ENCODE data around the gene GRPR. TPM values are rescaled to one million over a fixed set of nuclear protein-coding genes. Genes with fewer than 3 reads are reported as not detected.
"Not testable (repeated sequence)": the region's sequence is repeated elsewhere in the genome, so short reads cannot be mapped to it uniquely, and the experiment has no call there.

Gene GRPR
- total and polyA plus RNA-seq, 4 donors = 0.08 TPM; not detected in 3

DNA sequence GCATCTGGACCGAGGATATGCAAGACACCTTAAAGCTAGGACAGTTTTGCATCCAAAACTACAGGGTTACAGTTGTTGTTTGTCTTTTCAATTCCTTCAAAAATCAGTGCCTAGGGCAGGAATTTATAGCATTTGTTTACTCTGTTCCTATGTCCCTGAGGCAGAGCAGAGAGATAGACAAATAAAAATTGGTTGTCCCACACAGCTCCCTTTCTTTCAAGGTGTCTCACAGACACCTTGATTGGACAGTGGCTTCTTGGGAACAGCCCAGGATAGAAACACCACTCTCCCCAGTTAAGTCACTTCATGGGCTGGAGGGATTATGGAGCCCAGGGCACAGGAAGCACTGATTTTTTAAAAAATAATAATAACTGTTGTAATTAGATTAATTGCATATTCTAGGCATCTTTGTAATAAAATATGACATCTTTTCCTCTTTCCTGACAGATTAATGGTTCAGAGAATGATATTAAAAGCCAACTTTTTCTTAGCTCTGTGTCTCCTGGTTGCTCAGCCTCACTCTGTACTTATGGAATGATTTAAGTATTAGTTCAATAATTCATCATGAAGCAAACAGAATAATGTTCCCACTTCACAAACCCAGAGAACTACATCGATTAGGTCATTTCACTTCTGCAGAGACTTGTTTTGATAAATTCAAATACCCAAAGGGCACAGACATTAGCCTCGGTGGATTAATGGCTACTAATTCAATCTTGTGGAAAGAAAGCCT, 52.1 kb downstream of the GRPR start:
- Histone ChIP-seq H3K4me1 (ENCODE audit: control insufficient read depth in 4 of 4, insufficient read depth in 4 of 4, low read length in 3 of 4) (no peaks in the 10 kb centered on the region), H3K9me3 (ENCODE audit: control insufficient read depth in 4 of 4, low read length in 3 of 4) (no peaks in the 10 kb centered on the region), H3K36me3 (ENCODE audit: control insufficient read depth in 4 of 4, insufficient read depth in 3 of 4, low read depth in 1 of 4, low read length in 3 of 4) (no peaks in the 10 kb centered on the region), H3K27me3 (ENCODE audit: control insufficient read depth in 4 of 4, insufficient read depth in 4 of 4, low read length in 3 of 4) (no peaks in the 10 kb centered on the region), H3K4me3 (ENCODE audit: low read depth in 1 of 3, low read length in 3 of 3) (no peak overlapping the region), H3K9ac (ENCODE audit: low read depth in 1 of 2, low read length in 2 of 2) (no peak overlapping the region), H3K27ac (ENCODE audit: low read depth in 1 of 2, low read length in 2 of 2) (no peak overlapping the region)
- 55% methylated on average over 3 of the region's 3 CpGs for WGBS
- TF ChIP-seq GABPA (IDR thresholded peaks at IDR 0.05 in 1 of 2, conservative IDR thresholded peaks at IDR 0.05 in 1 of 2) = no peak
- no peak for TF ChIP-seq YY1 (IDR thresholded peaks at IDR 0.05)
- TF ChIP-seq HNF4A (conservative IDR thresholded peaks at IDR 0.05) = no peak
- TF ChIP-seq, protein P1, sequence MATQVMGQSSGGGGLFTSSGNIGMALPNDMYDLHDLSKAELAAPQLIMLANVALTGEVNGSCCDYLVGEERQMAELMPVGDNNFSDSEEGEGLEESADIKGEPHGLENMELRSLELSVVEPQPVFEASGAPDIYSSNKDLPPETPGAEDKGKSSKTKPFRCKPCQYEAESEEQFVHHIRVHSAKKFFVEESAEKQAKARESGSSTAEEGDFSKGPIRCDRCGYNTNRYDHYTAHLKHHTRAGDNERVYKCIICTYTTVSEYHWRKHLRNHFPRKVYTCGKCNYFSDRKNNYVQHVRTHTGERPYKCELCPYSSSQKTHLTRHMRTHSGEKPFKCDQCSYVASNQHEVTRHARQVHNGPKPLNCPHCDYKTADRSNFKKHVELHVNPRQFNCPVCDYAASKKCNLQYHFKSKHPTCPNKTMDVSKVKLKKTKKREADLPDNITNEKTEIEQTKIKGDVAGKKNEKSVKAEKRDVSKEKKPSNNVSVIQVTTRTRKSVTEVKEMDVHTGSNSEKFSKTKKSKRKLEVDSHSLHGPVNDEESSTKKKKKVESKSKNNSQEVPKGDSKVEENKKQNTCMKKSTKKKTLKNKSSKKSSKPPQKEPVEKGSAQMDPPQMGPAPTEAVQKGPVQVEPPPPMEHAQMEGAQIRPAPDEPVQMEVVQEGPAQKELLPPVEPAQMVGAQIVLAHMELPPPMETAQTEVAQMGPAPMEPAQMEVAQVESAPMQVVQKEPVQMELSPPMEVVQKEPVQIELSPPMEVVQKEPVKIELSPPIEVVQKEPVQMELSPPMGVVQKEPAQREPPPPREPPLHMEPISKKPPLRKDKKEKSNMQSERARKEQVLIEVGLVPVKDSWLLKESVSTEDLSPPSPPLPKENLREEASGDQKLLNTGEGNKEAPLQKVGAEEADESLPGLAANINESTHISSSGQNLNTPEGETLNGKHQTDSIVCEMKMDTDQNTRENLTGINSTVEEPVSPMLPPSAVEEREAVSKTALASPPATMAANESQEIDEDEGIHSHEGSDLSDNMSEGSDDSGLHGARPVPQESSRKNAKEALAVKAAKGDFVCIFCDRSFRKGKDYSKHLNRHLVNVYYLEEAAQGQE (IDR thresholded peaks at IDR 0.05) = no peak
- TF ChIP-seq RAD21 (IDR thresholded peaks at IDR 0.05) = no peak
- TF ChIP-seq, protein P2, sequence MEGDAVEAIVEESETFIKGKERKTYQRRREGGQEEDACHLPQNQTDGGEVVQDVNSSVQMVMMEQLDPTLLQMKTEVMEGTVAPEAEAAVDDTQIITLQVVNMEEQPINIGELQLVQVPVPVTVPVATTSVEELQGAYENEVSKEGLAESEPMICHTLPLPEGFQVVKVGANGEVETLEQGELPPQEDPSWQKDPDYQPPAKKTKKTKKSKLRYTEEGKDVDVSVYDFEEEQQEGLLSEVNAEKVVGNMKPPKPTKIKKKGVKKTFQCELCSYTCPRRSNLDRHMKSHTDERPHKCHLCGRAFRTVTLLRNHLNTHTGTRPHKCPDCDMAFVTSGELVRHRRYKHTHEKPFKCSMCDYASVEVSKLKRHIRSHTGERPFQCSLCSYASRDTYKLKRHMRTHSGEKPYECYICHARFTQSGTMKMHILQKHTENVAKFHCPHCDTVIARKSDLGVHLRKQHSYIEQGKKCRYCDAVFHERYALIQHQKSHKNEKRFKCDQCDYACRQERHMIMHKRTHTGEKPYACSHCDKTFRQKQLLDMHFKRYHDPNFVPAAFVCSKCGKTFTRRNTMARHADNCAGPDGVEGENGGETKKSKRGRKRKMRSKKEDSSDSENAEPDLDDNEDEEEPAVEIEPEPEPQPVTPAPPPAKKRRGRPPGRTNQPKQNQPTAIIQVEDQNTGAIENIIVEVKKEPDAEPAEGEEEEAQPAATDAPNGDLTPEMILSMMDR (IDR thresholded peaks at IDR 0.05; ENCODE audit: low read depth, low read length, missing input control) = no peak
- no peak for TF ChIP-seq SP1 (IDR thresholded peaks at IDR 0.05)
- TF ChIP-seq, protein P3, sequence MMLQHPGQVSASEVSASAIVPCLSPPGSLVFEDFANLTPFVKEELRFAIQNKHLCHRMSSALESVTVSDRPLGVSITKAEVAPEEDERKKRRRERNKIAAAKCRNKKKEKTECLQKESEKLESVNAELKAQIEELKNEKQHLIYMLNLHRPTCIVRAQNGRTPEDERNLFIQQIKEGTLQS (IDR thresholded peaks at IDR 0.05) = no peak
- TF ChIP-seq RXRA (IDR thresholded peaks at IDR 0.05) = no peak
- TF ChIP-seq, protein P4, sequence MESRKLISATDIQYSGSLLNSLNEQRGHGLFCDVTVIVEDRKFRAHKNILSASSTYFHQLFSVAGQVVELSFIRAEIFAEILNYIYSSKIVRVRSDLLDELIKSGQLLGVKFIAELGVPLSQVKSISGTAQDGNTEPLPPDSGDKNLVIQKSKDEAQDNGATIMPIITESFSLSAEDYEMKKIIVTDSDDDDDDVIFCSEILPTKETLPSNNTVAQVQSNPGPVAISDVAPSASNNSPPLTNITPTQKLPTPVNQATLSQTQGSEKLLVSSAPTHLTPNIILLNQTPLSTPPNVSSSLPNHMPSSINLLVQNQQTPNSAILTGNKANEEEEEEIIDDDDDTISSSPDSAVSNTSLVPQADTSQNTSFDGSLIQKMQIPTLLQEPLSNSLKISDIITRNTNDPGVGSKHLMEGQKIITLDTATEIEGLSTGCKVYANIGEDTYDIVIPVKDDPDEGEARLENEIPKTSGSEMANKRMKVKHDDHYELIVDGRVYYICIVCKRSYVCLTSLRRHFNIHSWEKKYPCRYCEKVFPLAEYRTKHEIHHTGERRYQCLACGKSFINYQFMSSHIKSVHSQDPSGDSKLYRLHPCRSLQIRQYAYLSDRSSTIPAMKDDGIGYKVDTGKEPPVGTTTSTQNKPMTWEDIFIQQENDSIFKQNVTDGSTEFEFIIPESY (IDR thresholded peaks at IDR 0.05) = no peak
- no peak for TF ChIP-seq HNF4G (IDR thresholded peaks at IDR 0.05)
- no peak for DNase-seq (ENCODE audit: low spot score)

DNA sequence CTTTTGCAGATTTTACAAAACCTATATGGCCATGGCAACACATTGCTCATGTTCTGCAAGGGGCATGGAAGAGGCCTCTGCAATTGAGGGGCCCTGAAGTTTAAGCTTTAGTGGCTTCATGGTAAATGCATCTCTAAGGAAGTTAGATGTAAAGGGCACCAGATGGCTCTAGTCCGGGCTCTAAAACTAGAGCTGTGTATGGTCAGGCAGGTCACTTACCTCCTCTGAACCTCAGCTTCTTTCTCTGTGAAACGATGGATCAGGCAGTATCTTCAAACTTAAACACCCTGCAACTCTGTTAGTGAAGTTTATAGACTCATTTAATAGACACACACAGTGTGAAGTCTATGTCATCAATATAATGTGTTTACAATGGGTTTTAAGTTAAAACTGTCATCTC, 53.9 kb downstream of the GRPR start:
- H3K4me3 ChIP-seq (ENCODE audit: low read depth in 1 of 3, low read length in 3 of 3) = no peak overlapping the region
- H3K27me3 ChIP-seq (ENCODE audit: control insufficient read depth in 4 of 4, insufficient read depth in 4 of 4, low read length in 3 of 4) = no peaks in the 10 kb centered on the region
- DNase-seq (ENCODE audit: low spot score) = no peak
- WGBS = 54% methylated on average over 2 of the region's 2 CpGs
- H3K36me3 ChIP-seq (ENCODE audit: control insufficient read depth in 4 of 4, insufficient read depth in 3 of 4, low read depth in 1 of 4, low read length in 3 of 4) = no peaks in the 10 kb centered on the region
- H3K9me3 ChIP-seq (ENCODE audit: control insufficient read depth in 4 of 4, low read length in 3 of 4) = no peaks in the 10 kb centered on the region
- TF ChIP-seq, protein P3 (IDR thresholded peaks at IDR 0.05) = no peak
- TF ChIP-seq SP1 (IDR thresholded peaks at IDR 0.05) = no peak
- no peak for TF ChIP-seq RXRA (IDR thresholded peaks at IDR 0.05)
- TF ChIP-seq, protein P2 (IDR thresholded peaks at IDR 0.05; ENCODE audit: low read depth, low read length, missing input control) = no peak
- TF ChIP-seq RAD21 (IDR thresholded peaks at IDR 0.05) = no peak
- TF ChIP-seq HNF4G (IDR thresholded peaks at IDR 0.05) = no peak
- TF ChIP-seq TAF1 (conservative IDR thresholded peaks at IDR 0.05) = no peak
- TF ChIP-seq FOXA1 (IDR thresholded peaks at IDR 0.05) = no peak
- no peak for TF ChIP-seq GABPA (IDR thresholded peaks at IDR 0.05 in 1 of 2, conservative IDR thresholded peaks at IDR 0.05 in 1 of 2)
- TF ChIP-seq YY1 (IDR thresholded peaks at IDR 0.05) = no peak
- H3K27ac ChIP-seq (ENCODE audit: low read depth in 1 of 2, low read length in 2 of 2) = no peak overlapping the region
- H3K9ac ChIP-seq (ENCODE audit: low read depth in 1 of 2, low read length in 2 of 2) = no peak overlapping the region
- H3K4me1 ChIP-seq (ENCODE audit: control insufficient read depth in 4 of 4, insufficient read depth in 4 of 4, low read length in 3 of 4) = no peaks in the 10 kb centered on the region

DNA sequence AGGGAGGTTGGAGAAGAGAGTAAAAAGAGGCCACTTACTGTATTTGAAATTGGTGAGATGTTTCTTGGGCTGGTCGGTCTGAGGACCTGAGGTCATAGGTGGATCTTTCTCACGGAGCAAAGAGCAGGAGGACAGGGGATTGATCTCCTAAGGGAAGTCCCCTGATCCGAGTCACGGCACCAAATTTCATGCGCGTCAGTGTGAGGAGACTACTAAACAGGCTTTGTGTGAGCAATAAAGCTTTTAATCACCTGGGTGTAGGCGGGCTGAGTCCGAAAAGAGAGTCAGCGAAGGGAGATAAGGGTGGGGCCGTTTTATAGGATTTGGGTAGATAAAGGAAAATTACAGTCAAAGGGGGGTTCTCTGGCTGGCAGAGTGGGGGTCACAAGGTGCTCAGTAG, 60.5 kb downstream of the GRPR start:
- not testable (repeated sequence) for H3K27ac ChIP-seq (ENCODE audit: low read depth in 1 of 2, low read length in 2 of 2); H3K4me1 ChIP-seq (ENCODE audit: control insufficient read depth in 4 of 4, insufficient read depth in 4 of 4, low read length in 3 of 4); H3K36me3 ChIP-seq (ENCODE audit: control insufficient read depth in 4 of 4, insufficient read depth in 3 of 4, low read depth in 1 of 4, low read length in 3 of 4); H3K9me3 ChIP-seq (ENCODE audit: control insufficient read depth in 4 of 4, low read length in 3 of 4); DNase-seq (ENCODE audit: low spot score); H3K4me3 ChIP-seq (ENCODE audit: low read depth in 1 of 3, low read length in 3 of 3); H3K9ac ChIP-seq (ENCODE audit: low read depth in 1 of 2, low read length in 2 of 2); H3K27me3 ChIP-seq (ENCODE audit: control insufficient read depth in 4 of 4, insufficient read depth in 4 of 4, low read length in 3 of 4)
- WGBS = 71% methylated on average over 10 of the region's 10 CpGs
